H1 (cell line): Measurements from ENCODE around the gene TBC1D24. TPM values are rescaled to one million over a fixed set of nuclear protein-coding genes. Genes with fewer than 3 reads are reported as not detected.

Experiments used
- CTCF ChIA-PET: fragments of 300-600 bp; sonication (Branson Sonifier 250); formaldehyde crosslinking; loops from one replicate; lab custom pipeline; 2021; ENCODE audit not compliant: partially characterized antibody; lab: Charles Lee
- POLR2A ChIA-PET: fragments of 300-600 bp; sonication (Branson Sonifier 250); formaldehyde crosslinking; loops from one replicate; lab custom pipeline; 2021; ENCODE audit warnings: inconsistent platforms; ENCODE audit not compliant: partially characterized antibody; lab: Charles Lee
- DNase-seq, 2 experiments: peaks; one replicate each; pipeline versions ENCODE4 v3.0.0 to v3.0.0-alpha.2; 2010 to 2022; ENCODE audit warnings: low spot score in 2 of 2, low read depth in 1 of 2, mixed read lengths in 1 of 2
- FAIRE-seq: peaks from 2 replicates; lab custom pipeline; 2011; peaks lifted over from hg19 to GRCh38; lab: Jason Lieb, UNC
- H2AFZ ChIP-seq: 2 replicates; pipeline ENCODE4 v1.8.1; 2012; ENCODE audit warnings: low read length, inconsistent platforms
- H2AK5ac ChIP-seq: 2 replicates; pipeline ENCODE4 v1.6.1; 2013; ENCODE audit warnings: low read depth, low read length
- H2BK120ac ChIP-seq: replicated peaks from 2 replicates; pipeline ENCODE3; 2013; ENCODE audit warnings: low read depth, low read length, inconsistent platforms
- H2BK12ac ChIP-seq: 2 replicates; pipeline ENCODE4 v1.6.1; 2013; ENCODE audit warnings: low read depth, low read length
- H2BK15ac ChIP-seq: 2 replicates; pipeline ENCODE4 v1.6.1; 2013; ENCODE audit warnings: low read length
- H2BK20ac ChIP-seq: 2 replicates; pipeline ENCODE4 v1.6.1; 2013; ENCODE audit warnings: low read length
- H2BK5ac ChIP-seq: 2 replicates; pipeline ENCODE4 v1.6.1; 2013; ENCODE audit warnings: low read depth, low read length
- H3K14ac ChIP-seq: 2 replicates; pipeline ENCODE4 v1.6.1; 2013; ENCODE audit warnings: inconsistent platforms; ENCODE audit not compliant: insufficient read length
- H3K18ac ChIP-seq: 2 replicates; pipeline ENCODE4 v1.6.1; 2013; ENCODE audit warnings: low read length; ENCODE audit errors: extremely low read depth
- H3K23ac ChIP-seq: 2 replicates; pipeline ENCODE4 v1.6.1; 2013; ENCODE audit warnings: inconsistent platforms; ENCODE audit not compliant: insufficient read length
- H3K23me2 ChIP-seq: 2 replicates; pipeline ENCODE4 v1.6.1; 2013; ENCODE audit warnings: low read depth, low read length
- H3K27ac ChIP-seq: 2 replicates; pipeline ENCODE4 v1.6.1; 2011; ENCODE audit warnings: low read depth, low read length, inconsistent platforms
- H3K27me3 ChIP-seq, 4 experiments: replicated peaks in 1 of 4; 1 replicate in 1 of 4; 2 replicates in 3 of 4; pipeline versions ENCODE4 v1.6.1 to v1.8.1; 2011 to 2013; ENCODE audit warnings: low read length in 3 of 4, mild to moderate bottlenecking in 3 of 4, inconsistent platforms in 2 of 4, mixed read lengths in 2 of 4, moderate library complexity in 1 of 4; ENCODE audit not compliant: control insufficient read depth in 3 of 4, insufficient read depth in 3 of 4; ENCODE audit errors: extremely low read depth in 1 of 4
- H3K36me3 ChIP-seq, 4 experiments: 2 replicates each; pipeline versions ENCODE4 v1.6.1 to v1.8.1; 2011 to 2013; ENCODE audit warnings: mild to moderate bottlenecking in 4 of 4, low read length in 3 of 4, moderate library complexity in 2 of 4, control low read depth in 1 of 4, inconsistent platforms in 1 of 4; ENCODE audit not compliant: insufficient read depth in 4 of 4, control insufficient read depth in 2 of 4
- H3K4ac ChIP-seq: replicated peaks from 2 replicates; pipeline ENCODE3; 2013; ENCODE audit warnings: low read length, low read depth, mixed read lengths, inconsistent platforms; ENCODE audit not compliant: insufficient read length
- H3K4me1 ChIP-seq, 4 experiments: replicated peaks in 1 of 4; 1 replicate in 1 of 4; 2 replicates in 3 of 4; pipeline versions ENCODE4 v1.6.1 to v1.8.1; 2011 to 2013; ENCODE audit warnings: low read length in 3 of 4, inconsistent platforms in 2 of 4, mixed read lengths in 1 of 4; ENCODE audit not compliant: insufficient read depth in 4 of 4, control insufficient read depth in 3 of 4
- H3K4me2 ChIP-seq, 2 experiments: 2 replicates each; pipeline versions ENCODE4 v1.6.1 to v1.8.1; 2011 to 2013; ENCODE audit warnings: low read depth in 2 of 2, low read length in 2 of 2, control low read depth in 1 of 2, inconsistent platforms in 1 of 2, mild to moderate bottlenecking in 1 of 2; ENCODE audit not compliant: insufficient read depth in 1 of 2
- H3K4me3 ChIP-seq, 4 experiments: fragments of 200-600, 300-600 bp in 1 of 4; sonication (generic), shearing (Covaris generic), sonication (Bioruptor Twin) in 1 of 4; 2 replicates each; pipeline versions ENCODE4 v1.5.1 to v1.8.1; 2011 to 2016; ENCODE audit warnings: low read length in 4 of 4, low read depth in 3 of 4, control low read depth in 2 of 4, inconsistent platforms in 2 of 4, mild to moderate bottlenecking in 2 of 4, mixed read lengths in 1 of 4, moderate library complexity in 1 of 4; ENCODE audit not compliant: insufficient read depth in 2 of 4; ENCODE audit errors: extremely low read depth in 1 of 4
- H3K56ac ChIP-seq: replicated peaks from 2 replicates; pipeline ENCODE3; 2013; ENCODE audit warnings: low read depth, mild to moderate bottlenecking, mixed read lengths, low read length, inconsistent platforms; ENCODE audit not compliant: insufficient read length
- H3K79me1 ChIP-seq: 2 replicates; pipeline ENCODE4 v1.6.1; 2013; ENCODE audit warnings: low read depth, low read length, control low read depth
- H3K79me2 ChIP-seq, 2 experiments: 2 replicates each; pipeline versions ENCODE4 v1.6.1 to v1.8.1; 2012 to 2013; ENCODE audit warnings: low read length in 2 of 2, mild to moderate bottlenecking in 2 of 2, inconsistent platforms in 1 of 2; ENCODE audit not compliant: insufficient read depth in 2 of 2, control insufficient read depth in 1 of 2
- H3K9ac ChIP-seq, 4 experiments: replicated peaks in 1 of 4; 1 replicate in 1 of 4; 2 replicates in 3 of 4; pipeline versions ENCODE4 v1.6.1 to v1.8.1; 2011 to 2013; ENCODE audit warnings: low read depth in 3 of 4, low read length in 3 of 4, control low read depth in 2 of 4, mild to moderate bottlenecking in 2 of 4, moderate library complexity in 2 of 4, inconsistent platforms in 1 of 4; ENCODE audit errors: extremely low read depth in 1 of 4
- H3K9me3 ChIP-seq, 2 experiments: 2 replicates each; pipeline versions ENCODE4 v1.6.1 to v1.8.1; 2012 to 2013; ENCODE audit warnings: mild to moderate bottlenecking in 2 of 2, moderate library complexity in 2 of 2, control low read depth in 1 of 2, inconsistent platforms in 1 of 2, low read depth in 1 of 2, low read length in 1 of 2, mixed read lengths in 1 of 2; ENCODE audit not compliant: insufficient read depth in 2 of 2
- H4K20me1 ChIP-seq, 2 experiments: replicated peaks in 1 of 2; 2 replicates each; pipeline versions ENCODE3 to v1.8.1; 2011 to 2013; ENCODE audit warnings: inconsistent platforms in 2 of 2, low read length in 2 of 2, mild to moderate bottlenecking in 1 of 2; ENCODE audit not compliant: insufficient read depth in 2 of 2, control insufficient read depth in 1 of 2
- H4K5ac ChIP-seq: 2 replicates; pipeline ENCODE4 v1.6.1; 2013; ENCODE audit warnings: low read length, low read depth, mixed read lengths, inconsistent platforms; ENCODE audit not compliant: insufficient read length
- H4K8ac ChIP-seq: 2 replicates; pipeline ENCODE4 v1.8.0; 2013; ENCODE audit warnings: mild to moderate bottlenecking, moderate library complexity, low read length, inconsistent platforms; ENCODE audit not compliant: insufficient read depth; ENCODE audit errors: extremely low read depth
- H4K91ac ChIP-seq: replicated peaks from 2 replicates; pipeline ENCODE3; 2013; ENCODE audit warnings: low read length, mixed read lengths, inconsistent platforms; ENCODE audit not compliant: insufficient read length
- BRCA1 ChIP-seq: IDR thresholded peaks from 2 replicates; pipeline ENCODE4 v1.6.1; 2012; ENCODE audit warnings: low read depth, low read length, improper control_type of control experiment
- CBX8 ChIP-seq: fragments of 300-800, 300-1000 bp; sonication (generic); IDR thresholded peaks from 2 replicates; pipeline ENCODE4 v1.7.1; 2016; ENCODE audit warnings: low read depth, low read length, borderline replicate concordance
- GABPA ChIP-seq: IDR thresholded peaks from 2 replicates; pipeline ENCODE4 v1.6.1; 2011; ENCODE audit warnings: mild to moderate bottlenecking, low read length, moderate library complexity, borderline replicate concordance; ENCODE audit not compliant: insufficient read depth
- HDAC6 ChIP-seq: IDR thresholded peaks from one replicate; pipeline ENCODE4 v1.7.1; 2012; ENCODE audit warnings: low read depth, mild to moderate bottlenecking, inconsistent platforms, low read length, moderate library complexity
- JUN ChIP-seq: IDR thresholded peaks from 2 replicates; pipeline ENCODE4 v1.6.1; 2011; ENCODE audit warnings: low read depth, mild to moderate bottlenecking, improper control_type of control experiment, low read length
- JUND ChIP-seq: IDR thresholded peaks from 2 replicates; pipeline ENCODE4 v1.6.1; 2011; ENCODE audit warnings: mild to moderate bottlenecking, improper control_type of control experiment, low read length
- MAFK ChIP-seq: IDR thresholded peaks from 2 replicates; pipeline ENCODE4 v1.6.1; 2012; ENCODE audit warnings: low read depth, mild to moderate bottlenecking, improper control_type of control experiment, low read length
- RFX5 ChIP-seq: IDR thresholded peaks from 2 replicates; pipeline ENCODE4 v1.6.1; 2011; ENCODE audit warnings: low read depth, low read length, improper control_type of control experiment, borderline replicate concordance
- RXRA ChIP-seq: IDR thresholded peaks from 2 replicates; pipeline ENCODE4 v1.6.1; 2011; ENCODE audit warnings: low read depth, mild to moderate bottlenecking, low read length, moderate library complexity; ENCODE audit not compliant: insufficient read depth
- SAP30 ChIP-seq: fragments of 300-600 bp; sonication (generic); IDR thresholded peaks from 2 replicates; pipeline ENCODE4 v1.7.1; 2012; ENCODE audit warnings: low read length, moderate library complexity, mild to moderate bottlenecking, inconsistent platforms; ENCODE audit not compliant: insufficient read depth, insufficient replicate concordance
- SIN3A ChIP-seq, 2 experiments: IDR thresholded peaks in 1 of 2; conservative IDR thresholded peaks in 1 of 2; 2 replicates each; pipeline ENCODE4 v1.6.1; 2011 to 2012; ENCODE audit warnings: low read length in 2 of 2, improper control_type of control experiment in 1 of 2, low read depth in 1 of 2, mild to moderate bottlenecking in 1 of 2
- SP1 ChIP-seq: IDR thresholded peaks from 2 replicates; pipeline ENCODE4 v1.6.1; 2011; ENCODE audit warnings: low read depth, low read length
- WGBS, 2 experiments: shearing (Covaris generic) in 1 of 2; methylation state at CpG; one replicate each; pipeline versions ENCODE4 v1.1.6 to v1.1.7; 2013 to 2015; ENCODE audit warnings: low lambda C conversion rate in 2 of 2, mixed read lengths in 2 of 2, inconsistent platforms in 1 of 2, low coverage in 1 of 2, missing lambda C conversion rate in 1 of 2; ENCODE audit not compliant: insufficient replicate concordance in 2 of 2, insufficient coverage in 1 of 2, insufficient read length in 1 of 2; ENCODE audit errors: extremely low coverage in 1 of 2, missing lambda C conversion rate in 1 of 2; 5-methylcytosine and 5-hydroxymethylcytosine counted together
- polyA plus RNA-seq, 7 experiments: library from polyadenylated mRNA; depleted of rRNA in 3 of 7; stranded (reverse) in 5 of 7; unstranded in 2 of 7; fragments of >200 nt in 5 of 7; fragments of 200-250 nt in 2 of 7; gene quantifications; 1 replicate in 5 of 7; 2 replicates in 1 of 7; 4 replicates in 1 of 7; pipeline versions ENCODE4 v1.2.1 to v1.2.3, GENCODE V29; 2011 to 2013; ENCODE audit warnings: missing spikeins in 2 of 7, mixed read lengths in 2 of 7
- total RNA-seq: library from RNA; stranded (reverse); fragmentation: NEBNext Ultra II Directional; extraction: Animal tissue kit (Norgen Biotek cat#: 25700); gene quantifications from 2 replicates; pipeline ENCODE4 v1.2.1, GENCODE V29; 2021

Gene TBC1D24
- total and polyA plus RNA-seq, 2 of the 8 experiments (the other 6 are each of a cell fraction or from before 2014, with no cell fraction given), result 8.7 to 21.5 TPM

DNA sequence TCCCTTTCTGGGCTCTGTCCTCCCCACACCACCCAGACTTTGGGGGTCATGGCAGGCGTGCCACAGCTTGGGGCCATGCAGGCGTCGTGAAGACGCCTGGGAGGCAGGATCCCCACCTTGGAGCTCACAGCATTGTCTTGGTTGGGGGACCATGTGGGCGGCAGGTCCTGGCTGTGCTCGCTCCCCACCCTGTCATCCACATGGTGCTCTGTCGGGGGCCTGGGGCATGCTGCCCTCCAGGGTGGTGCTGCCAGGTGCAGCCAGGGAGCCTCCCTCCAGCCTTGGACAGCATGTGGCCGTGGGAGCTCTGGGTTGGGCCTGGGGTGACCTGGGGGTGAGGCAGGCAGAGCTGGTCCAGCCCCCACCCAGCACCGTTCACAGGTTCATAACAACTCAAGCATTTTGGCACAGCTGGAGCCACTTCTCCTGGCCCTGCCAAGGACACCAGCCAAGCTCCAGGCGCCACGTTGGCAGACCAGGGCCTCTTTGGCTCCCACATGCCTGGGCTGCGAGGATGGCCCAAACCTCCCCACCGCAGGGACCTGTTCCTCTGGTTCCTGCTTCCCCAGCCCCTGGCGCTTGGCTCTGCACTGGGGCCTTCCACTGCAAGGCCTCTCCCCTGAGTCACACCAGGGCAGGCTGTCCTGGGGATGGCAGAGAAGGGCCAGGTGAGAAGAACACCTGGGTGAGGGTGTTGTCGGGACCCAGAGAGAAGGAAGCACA lies 23.8 kb downstream of the TBC1D24 start:
- Histone ChIP-seq H3K18ac (no peak overlapping the region), H3K27ac (no peak overlapping the region), H3K27me3 (no peaks in the 10 kb centered on the region; a peak in 1 of 7 replicates), H3K56ac (no peak overlapping the region), H3K14ac (no peak overlapping the region), H3K79me1 (no peaks in the 10 kb centered on the region; the same call in 1 of the 2 replicates), H2AK5ac (no peak overlapping the region), H2BK20ac (no peak overlapping the region), H2BK12ac (no peak overlapping the region), H4K20me1 (peaks cover 2 to 4% of the 10 kb centered on the region in 2 experiments), H3K9me3 (no peaks in the 10 kb centered on the region), H3K9ac (no peak overlapping the region), H2BK15ac (no peak overlapping the region), H2BK5ac (no peak overlapping the region), H3K4me1 (peaks cover 0 to 16% (median 9%) of the 10 kb centered on the region in 4 experiments; a peak in 6 of 7 replicates), H4K5ac (no peak overlapping the region), H2AFZ (no peak overlapping the region), H3K79me2 (no peaks in the 10 kb centered on the region), H3K23me2 (no peaks in the 10 kb centered on the region), H3K23ac (no peak overlapping the region), H2BK120ac (no peak overlapping the region), H3K36me3 (peaks cover 0 to 15% (median 4%) of the 10 kb centered on the region in 4 experiments; a peak in 4 of 8 replicates), H3K4me3 (no peak overlapping the region), H3K4ac (no peak overlapping the region), H3K4me2 (no peak overlapping the region), H4K8ac (no peak overlapping the region), H4K91ac (no peak overlapping the region)
- ChIA-PET POLR2A (no interaction called here), CTCF (interaction anchor here (0.5 to 1.3 kb wide), 6 partner anchors 9 to 248 kb away, joined by 3 to 4 read pairs (median 4); partner anchors contain the start of gene ECI1)
- 90% methylated on average over 14 of the region's 15 CpGs; no CpG with 5 or more reads in 1 of the 2 experiments for WGBS, 2 experiments
- FAIRE-seq, result no peak
- no peak for DNase-seq
- no peak for TF ChIP-seq SIN3A (conservative IDR thresholded peaks at IDR 0.05 in 1 of 2, IDR thresholded peaks at IDR 0.05 in 1 of 2; ENCODE audit: low read depth in 1 of 2, low read length in 2 of 2)
- TF ChIP-seq CBX8, result no peak
- TF ChIP-seq RFX5, result no peak
- no peak for TF ChIP-seq BRCA1
- no peak for TF ChIP-seq SP1
- TF ChIP-seq RXRA, result no peak
- no peak for TF ChIP-seq GABPA
- TF ChIP-seq HDAC6, result no peak
- no peak for TF ChIP-seq MAFK
- no peak for TF ChIP-seq JUN
- TF ChIP-seq JUND, result no peak
- TF ChIP-seq SAP30, result no peak
